UCSD-AML1 (cell line): ENCODE results near the gene CIDEB.

Experiments
- DNase-seq: peaks from one replicate; lab custom pipeline; 2025; ENCODE audit not compliant: unreplicated experiment; lab: John Stamatoyannopoulos, UW

Gene CIDEB

DNA sequence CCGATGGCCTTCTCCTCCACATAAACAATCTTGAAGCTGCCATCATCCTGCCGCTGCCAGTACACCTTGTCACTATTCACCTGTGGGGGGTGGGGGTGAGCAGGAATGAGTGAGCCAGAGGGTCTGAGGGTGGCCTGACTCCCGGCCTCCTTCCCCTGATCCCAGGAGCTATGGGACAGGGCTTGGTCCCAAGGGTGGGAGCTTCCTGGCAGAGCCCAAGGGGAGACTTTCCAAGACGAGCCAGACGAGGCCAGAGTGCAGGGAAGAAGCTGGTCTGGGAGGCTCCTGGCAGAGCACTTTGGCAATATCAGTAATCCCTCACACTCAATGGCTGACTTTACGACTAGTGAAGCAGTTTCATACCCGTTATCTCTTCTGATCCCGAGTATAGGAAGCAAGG, 52.3 kb downstream of the CIDEB start:
- DNase-seq, result no peak
